HEK293 (cell line): ENCODE results near the gene ZBTB47.

Source experiments
- CTCF ChIA-PET: fragments of 350-600 bp; formaldehyde crosslinking; extraction: SDS; loops from one replicate; lab custom pipeline; 2021; ENCODE audit warnings: antibody characterized with exemption; lab: Yijun Ruan, JAX
- POLR2A ChIA-PET: fragments of 300-600 bp; formaldehyde crosslinking; extraction: SDS; loops from one replicate; lab custom pipeline; 2020; ENCODE audit warnings: antibody characterized with exemption, inconsistent platforms; lab: Yijun Ruan, JAX
- H3K27ac ChIP-seq: fragments of 200-500 bp; sonication (Bioruptor generic); 2 replicates; pipeline ENCODE4 v1.5.1; 2014; ENCODE audit warnings: low read depth, low read length, control low read depth, inconsistent platforms; ENCODE audit errors: extremely low read depth
- H3K36me3 ChIP-seq, 2 experiments: fragments of 200-500 bp in 1 of 2; sonication (Bioruptor generic) in 1 of 2; 1 replicate in 1 of 2; 2 replicates in 1 of 2; pipeline ENCODE4 v1.5.1; 2014 to 2017; ENCODE audit warnings: inconsistent platforms in 2 of 2, low read length in 2 of 2; ENCODE audit not compliant: control insufficient read depth in 2 of 2, insufficient read depth in 1 of 2
- H3K4me1 ChIP-seq: fragments of 200-500 bp; sonication (Bioruptor generic); 2 replicates; pipeline ENCODE4 v1.5.1; 2014; ENCODE audit warnings: mild to moderate bottlenecking, low read length, inconsistent platforms; ENCODE audit not compliant: control insufficient read depth, insufficient read depth
- H3K4me3 ChIP-seq: 2 replicates; pipeline ENCODE4 v1.5.1; 2011; ENCODE audit warnings: low read depth, mild to moderate bottlenecking, control low read depth, low read length, moderate library complexity
- H3K9me3 ChIP-seq: fragments of 200-500 bp; sonication (Bioruptor generic); 2 replicates; pipeline ENCODE4 v1.5.1; 2014; ENCODE audit warnings: low read depth, low read length, inconsistent platforms; ENCODE audit not compliant: control insufficient read depth, insufficient read depth
- BCL11B ChIP-seq: fragments of 450-650 bp; formaldehyde crosslinking; IDR thresholded peaks from 2 replicates; pipeline ENCODE4 v1.5.1; 2016; ENCODE audit warnings: low read depth, missing biosample characterization, missing genetic modification characterization
- CTCF ChIP-seq: fragments of 450-650 bp; formaldehyde crosslinking; IDR thresholded peaks from 2 replicates; pipeline ENCODE4 v1.5.1; 2016; ENCODE audit warnings: missing biosample characterization, missing genetic modification characterization
- GLI4 ChIP-seq: fragments of 450-650 bp; formaldehyde crosslinking; IDR thresholded peaks from 2 replicates; pipeline ENCODE4 v1.5.1; 2016; ENCODE audit warnings: missing biosample characterization, missing genetic modification characterization
- SALL2 ChIP-seq: fragments of 450-650 bp; formaldehyde crosslinking; IDR thresholded peaks from 2 replicates; pipeline ENCODE4 v1.5.0; 2017; ENCODE audit warnings: missing biosample characterization, mild to moderate bottlenecking, missing genetic modification characterization, borderline replicate concordance
- ZBTB10 ChIP-seq: fragments of 450-650 bp; formaldehyde crosslinking; IDR thresholded peaks from 2 replicates; pipeline ENCODE4 v1.5.1; 2016; ENCODE audit warnings: missing biosample characterization, missing genetic modification characterization
- ZBTB44 ChIP-seq: fragments of 450-650 bp; IDR thresholded peaks from 2 replicates; pipeline ENCODE4 v1.5.1; 2018; ENCODE audit warnings: missing biosample characterization, mild to moderate bottlenecking, missing genetic modification characterization
- ZBTB48 ChIP-seq: fragments of 450-650 bp; formaldehyde crosslinking; IDR thresholded peaks from 2 replicates; pipeline ENCODE4 v1.5.1; 2016; ENCODE audit warnings: missing biosample characterization, missing genetic modification characterization
- ZNF140 ChIP-seq: fragments of 450-650 bp; formaldehyde crosslinking; IDR thresholded peaks from 2 replicates; pipeline ENCODE4 v1.5.1; 2016; ENCODE audit warnings: missing biosample characterization, missing genetic modification characterization
- ZNF169 ChIP-seq: fragments of 450-650 bp; formaldehyde crosslinking; IDR thresholded peaks from 2 replicates; pipeline ENCODE4 v1.5.1; 2016; ENCODE audit warnings: missing biosample characterization, missing genetic modification characterization
- ZNF19 ChIP-seq: fragments of 450-650 bp; formaldehyde crosslinking; IDR thresholded peaks from 2 replicates; pipeline ENCODE4; 2016; ENCODE audit warnings: missing biosample characterization, missing genetic modification characterization, low read depth
- ZNF26 ChIP-seq: fragments of 450-650 bp; formaldehyde crosslinking; IDR thresholded peaks from 2 replicates; pipeline ENCODE4 v1.5.1; 2016; ENCODE audit warnings: missing biosample characterization, missing genetic modification characterization
- ZNF501 ChIP-seq: fragments of 450-650 bp; formaldehyde crosslinking; IDR thresholded peaks from 2 replicates; pipeline ENCODE4 v1.5.1; 2016; ENCODE audit warnings: missing biosample characterization, missing genetic modification characterization
- ZNF624 ChIP-seq: fragments of 450-650 bp; formaldehyde crosslinking; IDR thresholded peaks from 2 replicates; pipeline ENCODE4 v1.5.1; 2017; ENCODE audit warnings: missing biosample characterization, missing genetic modification characterization
- ZNF645 ChIP-seq: fragments of 450-650 bp; formaldehyde crosslinking; IDR thresholded peaks from 2 replicates; pipeline ENCODE4; 2016; ENCODE audit warnings: missing biosample characterization, missing genetic modification characterization
- ZNF664 ChIP-seq: fragments of 450-650 bp; formaldehyde crosslinking; IDR thresholded peaks from 2 replicates; pipeline ENCODE4 v1.5.1; 2016; ENCODE audit warnings: missing biosample characterization, missing genetic modification characterization
- ZNF791 ChIP-seq: fragments of 450-650 bp; formaldehyde crosslinking; IDR thresholded peaks from 2 replicates; pipeline ENCODE4 v1.5.1; 2016; ENCODE audit warnings: missing biosample characterization, missing genetic modification characterization
- ZNF837 ChIP-seq: fragments of 450-650 bp; formaldehyde crosslinking; IDR thresholded peaks from 2 replicates; pipeline ENCODE4 v1.5.1; 2016; ENCODE audit warnings: missing biosample characterization, missing genetic modification characterization
- ZSCAN23 ChIP-seq: fragments of 450-650 bp; formaldehyde crosslinking; IDR thresholded peaks from 2 replicates; pipeline ENCODE4 v1.5.1; 2016; ENCODE audit warnings: missing biosample characterization, missing genetic modification characterization

Gene ZBTB47

GRCh38 chr3:42673082-42673481 is 19.6 kb downstream of the ZBTB47 start:
- TF ChIP-seq BCL11B (tag by site-specific recombination) (no peak), ZNF645 (tag by site-specific recombination) (no peak), GLI4 (no peak), ZNF664 (no peak), ZNF837 (tag by site-specific recombination) (no peak), ZNF624 (tag by site-specific recombination) (no peak), CTCF (no peak), ZNF501 (tag by site-specific recombination) (no peak), SALL2 (tag by site-specific recombination) (no peak), ZNF791 (no peak), ZNF26 (tag by site-specific recombination) (no peak), ZBTB44 (tag by site-specific recombination) (no peak), ZBTB10 (tag by site-specific recombination) (no peak), ZBTB48 (no peak), ZNF140 (tag by site-specific recombination) (no peak), ZNF169 (tag by site-specific recombination) (no peak)
- Histone ChIP-seq H3K27ac (no peak overlapping the region), H3K4me3 (no peak overlapping the region), H3K4me1 (no peaks in the 10 kb centered on the region), H3K9me3 (no peaks in the 10 kb centered on the region), H3K36me3 (no peaks in the 10 kb centered on the region)
- POLR2A ChIA-PET: no interaction called here
- CTCF ChIA-PET: interaction anchor here (0.6 kb wide), 1 partner anchor 125 kb away, joined by 4 read pairs; no protein-coding TSS in a partner anchor

- no peak for TF ChIP-seq ZNF19
- TF ChIP-seq ZSCAN23 (tag by site-specific recombination): no peak
- H3K4me1 ChIP-seq: no peaks in the 10 kb centered on the region
- no peak overlapping the region for H3K27ac ChIP-seq
- POLR2A ChIA-PET: no interaction called here
- H3K36me3 ChIP-seq: no peaks in the 10 kb centered on the region
- CTCF ChIA-PET: no interaction called here
- no peaks in the 10 kb centered on the region for H3K9me3 ChIP-seq
- H3K4me3 ChIP-seq: no peak overlapping the region
Observed at GRCh38 chr3:42674146-42674545, 20.6 kb downstream of the ZBTB47 start.
